Endothelial cell of umbilical vein (primary cell): ENCODE results near the gene ITSN2. TPM values are rescaled to one million over a fixed set of nuclear protein-coding genes. Genes with fewer than 3 reads are reported as not detected.

Experiments
- BruUV-seq: library from RNA; stranded (reverse); fragments of 400-500 nt; replicated peaks from 2 replicates; lab custom pipeline; 2021; lab: Mats Ljungman, UMichigan
- CTCF ChIA-PET: fragments of 300-600, 350-600 bp; sonication (Branson Sonifier 250); formaldehyde crosslinking; loops from one replicate; lab custom pipeline; 2021; ENCODE audit warnings: antibody characterized with exemption, inconsistent platforms; lab: Charles Lee
- POLR2A ChIA-PET: fragments of 300-600, 350-600 bp; sonication (Branson Sonifier 250); formaldehyde crosslinking; loops from one replicate; lab custom pipeline; 2021; ENCODE audit warnings: antibody characterized with exemption, inconsistent platforms; lab: Charles Lee
- DNase-seq: peaks from one replicate; pipeline ENCODE4 v3.0.0-alpha.2; 2011; ENCODE audit warnings: low read depth, low spot score
- FAIRE-seq: peaks from 2 replicates; lab custom pipeline; 2011; peaks lifted over from hg19 to GRCh38; lab: Jason Lieb, UNC
- H2AFZ ChIP-seq: 2 replicates; pipeline ENCODE4 v1.6.0; 2012; ENCODE audit warnings: low read depth, low read length, control low read depth, inconsistent platforms
- H3K27ac ChIP-seq: 2 replicates; pipeline ENCODE4 v1.5.1; 2011; ENCODE audit warnings: low read depth, mild to moderate bottlenecking, control low read depth, low read length, moderate library complexity; ENCODE audit not compliant: insufficient read depth
- H3K27me3 ChIP-seq, 2 experiments: 2 replicates each; pipeline versions ENCODE4 v1.6.0 to v1.6.1; 2011; ENCODE audit warnings: low read length in 2 of 2, mixed read lengths in 1 of 2; ENCODE audit not compliant: control insufficient read depth in 2 of 2, insufficient read depth in 2 of 2
- H3K36me3 ChIP-seq, 2 experiments: 2 replicates in 1 of 2; 3 replicates in 1 of 2; pipeline ENCODE4 v1.5.1; 2011; ENCODE audit warnings: low read length in 2 of 2, mild to moderate bottlenecking in 1 of 2, moderate library complexity in 1 of 2; ENCODE audit not compliant: control insufficient read depth in 2 of 2, insufficient read depth in 2 of 2; ENCODE audit errors: extremely low read depth in 1 of 2
- H3K4me1 ChIP-seq: 3 replicates; pipeline ENCODE4 v1.5.1; 2011; ENCODE audit warnings: mild to moderate bottlenecking, low read length; ENCODE audit not compliant: control insufficient read depth, insufficient read depth; ENCODE audit errors: extremely low read depth
- H3K4me2 ChIP-seq: 2 replicates; pipeline ENCODE4 v1.6.1; 2011; ENCODE audit warnings: low read length, control low read depth, mixed read lengths; ENCODE audit not compliant: insufficient read depth
- H3K4me3 ChIP-seq, 3 experiments: fragments of 200-600 bp in 1 of 3; sonication (generic), shearing (Covaris generic) in 1 of 3; replicated peaks in 1 of 3; 2 replicates each; pipeline ENCODE4 v1.5.1; 2011 to 2016; ENCODE audit warnings: control low read depth in 3 of 3, low read length in 3 of 3, mild to moderate bottlenecking in 2 of 3, inconsistent platforms in 1 of 3, low read depth in 1 of 3, moderate library complexity in 1 of 3; ENCODE audit not compliant: insufficient read depth in 1 of 3
- H3K79me2 ChIP-seq: 2 replicates; pipeline ENCODE4 v1.6.0; 2012; ENCODE audit warnings: low read length, inconsistent platforms; ENCODE audit not compliant: control insufficient read depth, insufficient read depth
- H3K9ac ChIP-seq: replicated peaks from 2 replicates; pipeline ENCODE3; 2011; ENCODE audit warnings: low read length, control low read depth; ENCODE audit not compliant: insufficient read depth; ENCODE audit errors: extremely low read depth
- H3K9me1 ChIP-seq: replicated peaks from 3 replicates; pipeline ENCODE4 v1.6.0; 2011; ENCODE audit warnings: mild to moderate bottlenecking, low read length; ENCODE audit not compliant: control insufficient read depth, insufficient read depth; ENCODE audit errors: extremely low read depth
- H3K9me3 ChIP-seq: replicated peaks from 2 replicates; pipeline ENCODE4 v1.5.1; 2012; ENCODE audit warnings: low read length, inconsistent platforms; ENCODE audit not compliant: control insufficient read depth, insufficient read depth
- H4K20me1 ChIP-seq: replicated peaks from 2 replicates; pipeline ENCODE3; 2011; ENCODE audit warnings: mild to moderate bottlenecking, low read length; ENCODE audit not compliant: control insufficient read depth, insufficient read depth; ENCODE audit errors: extremely low read depth
- CTCF ChIP-seq, 2 donors: IDR thresholded peaks; 1 replicate in 1 of 2; 2 replicates in 1 of 2; pipeline ENCODE4 v1.5.1; 2011; ENCODE audit warnings: low read length in 2 of 2, mild to moderate bottlenecking in 2 of 2, moderate library complexity in 2 of 2, control low read depth in 1 of 2, inconsistent platforms in 1 of 2, low read depth in 1 of 2; ENCODE audit not compliant: insufficient read depth in 1 of 2; ENCODE audit errors: extremely low read depth in 1 of 2
- EZH2 ChIP-seq: IDR thresholded peaks from 2 replicates; pipeline ENCODE4 v1.6.1; 2012; ENCODE audit warnings: borderline replicate concordance, low read depth, mild to moderate bottlenecking, moderate library complexity, low read length, inconsistent platforms; ENCODE audit not compliant: severe bottlenecking
- FOS ChIP-seq: IDR thresholded peaks from 2 replicates; pipeline ENCODE4 v1.6.1; 2011; ENCODE audit warnings: mild to moderate bottlenecking, low read length, moderate library complexity, borderline replicate concordance; ENCODE audit not compliant: insufficient read depth
- GATA2 ChIP-seq: IDR thresholded peaks from 2 replicates; pipeline ENCODE4 v1.7.0; 2011; ENCODE audit warnings: low read depth, mild to moderate bottlenecking, moderate library complexity, mixed read lengths, low read length; ENCODE audit not compliant: insufficient read length, insufficient read depth
- JUN ChIP-seq: IDR thresholded peaks from 2 replicates; pipeline ENCODE4 v1.6.1; 2011; ENCODE audit warnings: borderline replicate concordance, low read depth; ENCODE audit not compliant: insufficient read length, insufficient read depth
- MAX ChIP-seq: IDR thresholded peaks from 2 replicates; pipeline ENCODE4 v1.6.1; 2011; ENCODE audit not compliant: insufficient read depth, insufficient read length
- MYC ChIP-seq: IDR thresholded peaks from one replicate; pipeline ENCODE4 v1.6.1; 2011; ENCODE audit warnings: mild to moderate bottlenecking, low read depth, low read length
- POLR2A ChIP-seq: IDR thresholded peaks from 2 replicates; pipeline ENCODE4 v1.6.1; 2012; ENCODE audit warnings: low read depth, mild to moderate bottlenecking, control low read depth, low read length
- POLR2AphosphoS5 ChIP-seq: IDR thresholded peaks from 2 replicates; pipeline ENCODE4 v1.6.1; 2012; ENCODE audit warnings: low read depth, mild to moderate bottlenecking, control low read depth, low read length, moderate library complexity; ENCODE audit not compliant: insufficient read depth
- dilution Hi-C: fragments of 300-500 bp; cut with MboI; formaldehyde crosslinking; loops from one replicate; pipeline ENCODE4 v1.15.0; 2019; ENCODE audit warnings: low sequenced_read_pairs; ENCODE audit not compliant: extremely low pct_ligation_motif_present
- intact Hi-C: fragments of 100-400 bp; cut with micrococcal nuclease; formaldehyde crosslinking; loops from one replicate; pipeline ENCODE4 v1.10.0; 2022
- polyA plus RNA-seq, 4 experiments: library from polyadenylated mRNA; depleted of rRNA in 3 of 4; stranded (reverse) in 3 of 4; unstranded in 1 of 4; fragments of >200 nt; gene quantifications; 2 replicates each; pipeline versions ENCODE4 v1.2.1 to v1.2.3, GENCODE V29; 2011 to 2012; ENCODE audit warnings: missing spikeins in 1 of 4
- total RNA-seq: library from RNA; stranded (reverse); gene quantifications from 2 replicates; pipeline ENCODE4 v1.2.3, GENCODE V29; 2021

Gene ITSN2
- total and polyA plus RNA-seq, 2 donors (not counting 3 experiments of a cell fraction or from before 2014, with no cell fraction given): 30.5 to 56.8 TPM

- H3K9me1 ChIP-seq: no peaks in the 10 kb centered on the region
- no peaks in the 10 kb centered on the region for H3K79me2 ChIP-seq
- H4K20me1 ChIP-seq: no peaks in the 10 kb centered on the region
- H3K36me3 ChIP-seq: peaks cover 3 to 8% of the 10 kb centered on the region in 2 experiments
- H2AFZ ChIP-seq: no peak overlapping the region
- ChIA-PET CTCF (interaction anchor here (0.6 to 1.6 kb wide), 2 partner anchors 192 to 449 kb away, joined by 3 read pairs; partner anchors contain the start of gene TP53I3), POLR2A (interaction anchor here (0.6 kb wide), 2 partner anchors 25 to 328 kb away, joined by 4 to 7 read pairs; no protein-coding TSS in a partner anchor)
- intact Hi-C loops (no loop called here), dilution Hi-C loops (no loop called here)
- H3K27me3 ChIP-seq: no peaks in the 10 kb centered on the region
- TF ChIP-seq CTCF (IDR thresholded peaks at IDR 0.05; ENCODE audit: extremely low read depth in 1 of 2, insufficient read depth in 1 of 2, low read depth in 1 of 2, low read length in 2 of 2) (no peak), MAX (no peak), GATA2 (no peak), JUN (no peak), EZH2 (no peak), POLR2AphosphoS5 (no peak), MYC (no peak), FOS (no peak), POLR2A (no peak)
- H3K9ac ChIP-seq: no peak overlapping the region
- BruUV-seq: no TSS peak
- H3K4me2 ChIP-seq: no peak overlapping the region
- H3K4me3 ChIP-seq: no peak overlapping the region
- DNase-seq (no peak), FAIRE-seq (no peak)
- peaks cover 6% of the 10 kb centered on the region for H3K4me1 ChIP-seq
- H3K27ac ChIP-seq: no peak overlapping the region
- no peaks in the 10 kb centered on the region for H3K9me3 ChIP-seq
Measured at GRCh38 chr2:24276349-24276899, 83.9 kb downstream of the ITSN2 start.
